ENCODE data around the gene NKX6-2.
"Not testable (repeated sequence)": the region's sequence is repeated elsewhere in the genome, so short reads cannot be mapped to it uniquely, and the experiment has no call there.

The NKX6-2 gene
- total RNA-seq: 0 reads per million in 3 experiments

- DNase-seq: no peak
These were observed at the start of gene NKX6-2 for GRCh38 chr10:132785723-132786475. Gene NKX6-2, minus strand, starts transcription at chr10:132786147. Its CDS starts 199 bp downstream, at chr10:132785948.

GRCh38 chr10:132834891-132835847, 49.2 kb upstream of the NKX6-2 start:
- DNase-seq: no peak

DNA sequence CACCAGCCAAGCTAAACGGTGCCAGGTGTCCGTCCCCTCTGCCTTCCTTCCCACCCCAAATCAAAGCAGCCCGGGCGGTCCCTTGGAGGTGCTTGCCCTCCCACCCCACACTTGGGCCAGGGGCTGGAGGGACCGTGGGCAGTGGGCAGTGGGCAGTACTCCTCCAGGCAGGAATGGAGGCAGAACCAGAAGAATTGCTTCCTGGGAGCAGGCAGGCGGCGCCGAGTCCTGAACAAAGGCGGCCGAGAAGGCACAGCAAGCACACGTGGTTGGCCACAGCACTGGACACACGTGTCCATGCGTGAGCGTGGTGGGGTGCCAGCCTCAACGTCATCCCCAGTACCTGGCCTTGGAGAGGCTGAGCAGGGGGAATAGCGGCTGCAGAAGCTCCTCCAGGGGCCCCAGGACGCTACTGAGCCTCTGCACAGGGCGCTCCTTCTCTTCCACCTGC, 48.4 kb upstream of the NKX6-2 start:
- DNase-seq: no peak

DNA sequence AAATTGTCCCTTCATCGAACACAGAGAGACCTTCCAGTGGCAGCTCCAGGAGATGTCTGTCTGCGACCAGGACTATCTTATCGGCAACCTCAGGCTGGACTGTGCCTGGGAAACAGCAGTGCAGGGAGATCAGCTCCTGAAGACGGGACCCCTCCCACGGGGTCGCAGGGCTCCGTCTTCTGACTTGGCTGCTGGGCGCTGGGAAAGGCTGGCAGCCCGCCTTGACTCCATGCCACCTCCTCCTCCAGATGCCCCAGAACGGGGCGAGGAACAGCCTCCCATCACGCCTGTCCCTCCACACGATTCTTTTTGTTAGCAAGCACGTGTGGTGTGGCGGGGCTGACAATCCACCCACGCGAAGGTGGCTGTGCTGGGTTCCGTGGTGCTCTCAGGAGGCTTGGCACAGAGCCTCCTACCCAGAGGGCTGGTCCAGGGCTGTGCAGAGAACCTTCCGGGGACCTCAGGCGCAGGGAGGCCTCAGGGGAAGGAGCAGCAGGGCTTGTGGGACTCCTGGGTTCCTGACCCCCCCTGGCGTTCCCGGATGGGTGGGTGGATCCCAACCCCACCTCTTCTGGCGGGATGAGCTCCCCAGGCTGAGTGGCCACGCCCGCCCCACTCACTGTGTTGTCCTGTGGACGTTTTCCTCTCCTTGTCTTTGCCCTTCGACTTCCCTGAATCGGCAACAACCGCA, 47.6 kb upstream of the NKX6-2 start:
- no peak for DNase-seq

GRCh38 chr10:132832186-132832969, 46.4 kb upstream of the NKX6-2 start:
- no peak for DNase-seq

DNA sequence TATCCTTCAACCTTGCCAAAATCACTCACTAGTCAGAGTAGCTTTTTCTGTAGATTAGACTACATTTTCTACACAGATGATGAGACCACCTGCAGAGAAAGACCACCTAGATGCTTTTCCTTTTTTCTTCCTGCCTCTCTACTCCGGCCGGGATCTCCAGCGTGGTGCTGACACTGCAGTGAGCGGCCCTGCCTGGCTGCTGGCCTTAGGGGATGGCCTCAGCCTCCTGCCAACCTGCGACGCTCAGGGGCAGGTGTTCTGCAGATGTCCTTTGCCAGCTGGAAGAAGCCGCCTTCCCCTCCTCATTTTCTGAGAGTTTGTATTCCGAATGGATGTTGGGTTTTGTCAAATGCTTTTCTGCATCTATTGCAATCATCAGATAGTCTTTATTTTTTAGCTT, 43.5 kb upstream of the NKX6-2 start:
- DNase-seq: no peak

- no peak for DNase-seq
These were observed 42.7 kb upstream of the NKX6-2 start for GRCh38 chr10:132828681-132829080.

DNA sequence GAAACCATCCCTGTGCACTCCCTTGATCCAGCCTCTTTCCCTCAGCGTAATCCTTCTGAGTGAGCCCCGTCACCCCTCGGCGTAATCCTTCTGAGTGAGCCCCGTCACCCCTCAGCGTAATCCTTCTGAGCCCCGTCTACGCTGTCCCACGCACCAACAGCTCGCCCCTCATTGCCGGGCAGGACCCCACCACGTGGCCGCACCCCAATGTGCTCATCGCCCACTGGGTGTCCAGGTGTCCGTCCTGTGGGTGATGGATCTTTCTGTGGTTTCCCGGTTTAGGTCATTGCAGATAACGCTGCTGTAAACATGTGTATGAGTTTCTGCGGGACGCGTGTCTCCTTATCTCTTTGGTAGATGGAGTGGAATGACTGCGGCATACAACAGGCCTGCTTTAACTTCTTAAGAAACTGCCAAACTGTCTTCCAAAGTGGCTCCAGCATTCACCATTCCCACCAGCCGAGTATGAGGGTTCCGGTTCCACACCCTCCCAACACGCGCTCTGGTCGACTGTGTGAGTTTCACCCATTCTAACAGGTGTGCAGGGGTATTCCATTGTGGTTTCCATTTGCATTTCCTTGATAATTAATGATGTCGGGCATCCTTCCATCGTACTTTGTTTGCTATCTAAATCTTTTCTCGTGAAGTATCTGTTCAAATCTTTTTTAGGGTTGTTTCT, 42.1 kb upstream of the NKX6-2 start:
- DNase-seq: no peak

DNA sequence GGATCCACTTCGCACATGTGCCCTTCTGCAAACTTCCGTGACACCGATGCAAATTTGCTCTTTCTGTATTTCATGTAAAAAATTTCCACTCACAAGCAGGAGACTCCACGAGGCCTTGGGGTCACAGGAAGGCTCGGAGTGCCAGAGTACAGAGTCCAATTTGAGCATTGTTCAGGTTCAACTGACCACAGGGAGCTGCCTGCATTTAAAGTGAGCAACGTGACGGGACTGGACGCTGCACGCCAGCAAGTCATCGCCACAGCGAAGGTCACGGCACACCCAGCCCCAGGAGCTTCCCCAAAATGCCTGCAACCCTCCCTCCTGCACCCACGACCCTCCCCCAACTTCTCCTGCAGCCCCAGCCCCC, 41.5 kb upstream of the NKX6-2 start:
- DNase-seq: no peak

DNA sequence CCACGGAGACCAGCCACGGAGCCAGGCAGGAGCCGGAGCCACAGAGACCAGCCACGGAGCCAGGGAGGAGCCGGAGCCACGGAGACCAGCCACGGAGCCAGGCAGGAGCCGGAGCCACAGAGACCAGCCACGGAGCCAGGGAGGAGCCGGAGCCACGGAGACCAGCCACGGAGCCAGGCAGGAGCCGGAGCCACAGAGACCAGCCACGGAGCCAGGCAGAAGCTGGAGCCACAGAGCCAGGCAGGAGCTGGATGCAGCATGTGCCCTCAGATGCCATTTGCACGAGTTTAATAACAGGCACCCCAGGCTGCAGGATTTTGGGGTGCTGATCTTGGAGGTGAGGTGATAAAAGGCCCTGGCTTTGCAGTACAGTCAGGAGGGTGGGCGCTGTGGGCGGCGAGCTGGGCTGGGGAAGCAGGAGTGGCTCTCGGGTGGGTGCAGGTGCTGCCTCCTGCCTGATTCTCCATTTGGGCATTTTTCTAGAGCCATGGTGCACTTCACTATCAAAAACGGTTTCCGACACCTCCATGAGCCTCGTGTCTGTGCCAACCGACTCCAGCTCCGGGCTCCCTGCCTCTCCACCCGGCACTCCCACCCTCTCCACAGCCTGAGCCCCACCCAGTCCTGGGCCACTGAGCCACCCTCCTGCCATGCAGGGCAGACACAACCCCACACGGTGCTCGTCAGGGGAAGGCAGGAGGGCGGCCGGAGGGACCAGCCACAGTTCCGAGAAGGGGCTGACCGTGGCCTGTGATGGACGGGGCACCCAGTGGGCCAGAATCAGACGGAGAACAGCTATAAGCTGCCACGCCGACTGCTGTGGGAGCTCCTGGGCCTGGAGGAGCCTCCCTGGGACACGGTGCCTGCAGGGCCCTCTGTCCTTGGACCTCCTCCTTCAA, 40.8 kb upstream of the NKX6-2 start:
- no peak for DNase-seq

DNA sequence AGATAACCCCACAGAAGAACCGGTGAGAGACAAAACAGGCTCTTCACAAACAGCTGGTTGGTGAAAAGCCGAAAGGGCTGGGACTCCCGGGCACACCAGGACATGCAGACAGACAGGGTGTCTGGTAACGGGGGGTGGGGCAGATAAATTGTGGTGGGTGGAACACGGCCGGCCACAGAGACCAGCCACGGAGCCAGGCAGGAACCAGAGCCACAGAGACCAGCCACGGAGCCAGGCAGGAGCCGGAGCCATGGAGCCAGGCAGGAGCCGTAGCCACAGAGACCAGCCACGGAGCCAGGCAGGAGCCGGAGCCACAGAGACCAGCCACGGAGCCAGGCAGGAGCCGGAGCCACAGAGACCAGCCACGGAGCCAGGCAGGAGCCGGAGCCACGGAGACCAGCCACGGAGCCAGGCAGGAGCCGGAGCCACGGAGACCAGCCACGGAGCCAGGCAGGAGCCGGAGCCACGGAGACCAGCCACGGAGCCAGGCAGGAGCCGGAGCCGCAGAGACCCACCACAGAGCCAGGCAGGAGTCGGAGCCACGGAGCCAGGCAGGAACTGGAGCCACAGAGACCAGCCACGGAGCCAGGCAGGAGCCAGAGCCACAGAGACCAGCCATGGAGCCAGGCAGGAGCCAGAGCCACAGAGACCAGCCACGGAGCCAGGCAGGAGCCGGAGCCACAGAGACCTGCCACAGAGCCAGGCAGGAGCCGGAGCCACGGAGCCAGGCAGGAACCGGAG, 40.0 kb upstream of the NKX6-2 start:
- DNase-seq: not testable (repeated sequence)

DNA sequence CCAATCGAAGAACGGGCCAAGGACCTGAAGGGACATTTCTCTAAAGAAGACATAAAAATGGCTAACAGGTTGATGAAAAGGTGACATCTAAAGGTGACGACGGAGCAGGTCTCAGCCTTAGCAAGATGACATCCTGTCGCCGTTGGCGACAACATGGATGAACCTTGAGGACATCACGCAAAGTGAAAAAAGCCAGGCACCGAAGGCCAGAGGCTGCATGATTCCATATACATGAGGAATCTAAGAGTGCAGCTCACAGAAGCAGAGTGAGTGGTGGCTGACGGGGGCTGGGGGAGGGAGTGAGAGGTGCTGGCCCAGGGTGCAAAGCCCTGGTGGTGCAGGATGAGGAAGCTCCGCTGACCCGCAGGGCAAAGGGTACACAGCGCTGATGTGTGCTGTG, 34.1 kb upstream of the NKX6-2 start:
- DNase-seq: no peak

DNA sequence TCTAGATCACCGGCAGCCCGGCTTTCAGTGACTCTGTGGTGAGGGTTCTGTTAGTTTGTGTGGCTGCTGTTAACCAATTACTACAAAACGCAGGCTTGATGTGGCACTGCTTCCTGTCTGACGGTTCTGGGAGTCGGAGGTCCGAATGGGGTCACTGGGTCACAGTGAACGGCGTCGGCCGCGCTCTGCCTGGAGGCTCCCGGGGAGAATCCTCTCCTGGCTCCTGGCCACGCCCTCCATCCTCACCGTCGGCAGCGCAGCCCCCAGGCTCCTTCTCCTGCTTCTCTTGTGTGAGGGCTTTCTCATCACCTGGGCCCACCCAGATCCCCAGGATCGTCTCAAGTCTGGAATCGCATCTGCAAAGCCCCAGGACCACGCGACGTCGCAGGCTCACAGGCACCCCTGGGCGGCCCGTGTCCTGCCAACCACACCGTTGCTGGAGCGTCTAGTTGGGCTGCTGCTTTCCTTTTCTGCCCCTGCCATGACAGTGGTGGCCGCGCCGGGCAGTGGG, 31.8 kb upstream of the NKX6-2 start:
- DNase-seq: no peak

DNA sequence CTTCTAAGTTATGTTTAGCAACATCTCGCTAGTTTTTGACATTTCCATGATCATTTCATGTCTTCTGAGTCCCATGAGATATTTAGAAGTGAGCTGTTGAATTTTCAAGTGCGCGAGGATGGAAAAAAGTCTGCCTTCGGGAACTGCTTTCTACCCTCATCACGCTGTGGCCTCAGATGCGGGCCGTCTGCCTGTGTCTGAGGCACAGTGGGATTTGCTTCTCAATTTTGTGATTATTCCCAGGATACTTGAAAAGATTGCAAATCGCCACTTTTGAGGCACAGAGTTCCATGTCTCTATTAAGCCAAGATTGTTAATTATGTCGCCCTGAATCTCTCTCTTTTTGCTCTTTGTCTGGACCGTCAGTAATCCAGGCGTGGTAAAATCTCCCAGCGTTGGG, 30.8 kb upstream of the NKX6-2 start:
- no peak for DNase-seq

DNA sequence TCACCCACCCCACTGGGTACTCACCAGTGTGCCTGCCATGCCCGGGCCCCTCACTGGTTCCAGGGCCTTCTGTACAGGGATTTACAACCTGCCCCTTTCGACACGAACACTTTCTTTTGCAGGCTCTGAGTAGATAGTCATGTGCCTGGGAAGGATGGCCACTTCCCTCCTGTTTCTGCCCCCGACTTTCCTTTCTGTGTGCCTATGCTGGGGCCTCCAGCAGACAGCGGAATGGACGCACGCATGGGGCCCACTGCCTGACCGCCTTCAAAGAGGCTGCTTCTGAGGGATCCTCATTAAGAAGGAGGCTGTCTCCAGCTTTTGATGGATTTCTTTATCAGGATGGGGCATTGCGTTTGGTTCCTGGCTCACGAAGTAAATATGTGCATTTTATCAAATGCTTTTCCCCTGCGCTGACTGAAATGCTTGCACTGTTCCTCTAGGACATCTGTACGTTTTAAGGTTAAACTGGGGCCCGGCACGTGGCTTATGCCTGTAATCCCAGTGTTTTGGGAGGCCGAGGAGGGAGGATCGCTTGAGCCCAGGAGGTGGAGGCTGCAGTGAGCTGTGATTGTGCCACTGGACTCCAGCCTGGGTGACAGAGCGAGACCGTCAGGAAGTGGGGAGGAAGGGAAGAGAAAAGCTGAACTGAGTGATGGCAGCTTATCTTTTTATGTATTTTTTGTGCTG, 29.4 kb upstream of the NKX6-2 start:
- no peak for DNase-seq

DNA sequence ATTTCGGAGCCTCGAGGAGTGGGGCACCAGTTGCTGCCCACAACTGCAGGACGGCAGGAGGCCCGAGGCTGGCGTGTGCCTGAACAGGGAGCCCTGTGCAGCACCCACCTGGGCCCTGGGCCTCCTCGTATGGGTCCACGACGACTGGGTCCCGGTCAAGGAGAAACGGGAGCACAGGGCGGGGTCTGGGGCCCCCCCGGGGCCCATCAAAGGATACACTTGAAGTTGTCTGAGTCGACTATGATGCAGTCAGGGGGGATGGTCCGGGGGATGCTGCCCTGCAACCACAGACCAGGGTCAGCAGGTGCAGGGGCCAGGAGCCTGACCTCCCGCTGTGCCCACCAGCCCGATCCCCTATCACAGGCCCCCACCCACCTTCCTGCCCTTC, 28.5 kb upstream of the NKX6-2 start:
- no peak for DNase-seq

GRCh38 chr10:132813560-132814468, 27.9 kb upstream of the NKX6-2 start:
- DNase-seq: no peak

DNA sequence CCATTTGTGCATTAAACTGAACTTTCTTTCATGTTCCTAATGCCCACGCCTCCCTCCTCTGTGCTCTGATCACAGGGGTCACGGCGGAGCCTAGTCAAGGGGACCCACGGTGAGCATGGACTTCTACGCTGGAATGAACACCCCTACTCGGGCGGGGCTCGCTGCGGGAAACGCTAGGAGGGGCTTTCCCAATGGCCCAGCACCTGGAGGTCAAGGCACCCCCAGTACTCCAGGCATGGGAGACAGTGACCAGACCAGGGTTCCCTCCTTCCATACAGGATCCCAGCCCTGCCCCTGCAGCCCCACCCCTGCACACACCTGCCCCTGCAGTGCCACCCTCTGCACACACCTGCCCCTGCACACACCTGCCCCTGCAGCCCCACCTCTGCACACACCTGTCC, 27.1 kb upstream of the NKX6-2 start:
- DNase-seq: no peak

Data from central memory CD4-positive, alpha-beta T cell (primary cell).